Upper lobe of right lung (tissue), 1 donor: Measurements from ENCODE around the gene CDC20B. TPM values are rescaled to one million over a fixed set of nuclear protein-coding genes. Genes with fewer than 3 reads are reported as not detected.

Experiments used
- ATAC-seq: fragments of 200-7000 bp; cut with Tn5 transposase; one replicate; pipeline ENCODE4 v1.9.1; 2020; ENCODE audit warnings: mild to moderate bottlenecking, moderate library complexity
- DNase-seq: peaks from one replicate; pipeline ENCODE4 v3.0.0-alpha.2; 2020
- H3K27ac ChIP-seq: fragments of 200-600 bp; one replicate; pipeline ENCODE4 v1.8.0; 2022
- H3K27me3 ChIP-seq: fragments of 200-600 bp; one replicate; pipeline ENCODE4 v1.8.0; 2022; ENCODE audit warnings: mild to moderate bottlenecking
- H3K36me3 ChIP-seq: fragments of 200-600 bp; one replicate; pipeline ENCODE4 v1.8.0; 2022
- H3K4me1 ChIP-seq: fragments of 200-600 bp; one replicate; pipeline ENCODE4 v1.8.0; 2022
- H3K4me3 ChIP-seq: fragments of 200-600 bp; one replicate; pipeline ENCODE4 v1.8.0; 2022; ENCODE audit warnings: mild to moderate bottlenecking
- H3K9me3 ChIP-seq: fragments of 200-600 bp; one replicate; pipeline ENCODE4 v1.8.0; 2022
- intact Hi-C: fragments of 100-400 bp; cut with DNase I; formaldehyde crosslinking; loops from one replicate; pipeline ENCODE4 v1.11.0; 2022
- total RNA-seq: library from RNA; stranded (reverse); fragmentation: NEBNext Ultra II Directional; extraction: Animal tissue kit (Norgen Biotek cat#: 25700); gene quantifications from one replicate; pipeline ENCODE4 v1.2.1, GENCODE V29; 2021
- TF ChIP-seq, protein P1 (sequence below): fragments of 200-600 bp; IDR thresholded peaks from one replicate; pipeline ENCODE4 v1.8.0; 2022; ENCODE audit warnings: antibody characterized with exemption
- donor health status: DM: no; HTN: yes; CAD: no; lungs with severe emphysema.

CDC20B gene
- total RNA-seq, 1 donor from 2014 or later = not detected

DNA sequence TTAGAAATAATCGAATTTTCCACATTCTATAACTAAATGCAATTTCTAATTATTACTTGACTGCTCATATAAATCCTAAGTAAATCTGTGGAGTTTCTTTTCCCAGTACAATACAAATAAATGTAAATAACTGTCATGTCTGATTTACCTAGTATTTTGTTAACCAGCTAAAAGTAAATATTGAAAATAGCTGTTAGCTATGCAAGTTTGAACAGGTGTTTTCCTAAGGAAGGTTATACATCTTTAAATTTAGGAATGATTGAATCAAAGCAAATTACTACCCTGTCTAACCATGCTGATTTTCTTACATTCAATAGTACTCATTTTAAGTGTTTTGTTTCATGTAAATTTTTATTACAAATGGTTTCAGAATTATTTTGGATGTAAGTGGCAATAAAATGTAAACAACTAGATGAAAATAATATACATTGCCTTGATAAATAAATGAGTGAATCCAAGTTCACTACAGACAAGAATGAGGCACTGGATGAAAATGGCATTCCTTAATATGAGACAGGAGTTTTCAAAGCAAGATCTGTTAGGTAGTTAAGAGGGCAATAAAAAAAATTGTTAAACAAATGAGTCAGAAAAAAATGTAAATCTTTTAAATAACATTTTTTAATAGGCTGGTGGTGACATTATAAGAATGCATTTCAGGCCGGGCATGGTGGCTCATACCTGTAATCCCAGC lies 38.4 kb upstream of the CDC20B start:
- Histone ChIP-seq H3K27ac (no peak overlapping the region), H3K4me3 (no peak overlapping the region), H3K4me1 (no peaks in the 10 kb centered on the region), H3K9me3 (no peaks in the 10 kb centered on the region), H3K36me3 (no peaks in the 10 kb centered on the region), H3K27me3 (no peaks in the 10 kb centered on the region)
- intact Hi-C loops = no loop called here
- DNase-seq (no peak), ATAC-seq (no peak)
- TF ChIP-seq, protein P1, sequence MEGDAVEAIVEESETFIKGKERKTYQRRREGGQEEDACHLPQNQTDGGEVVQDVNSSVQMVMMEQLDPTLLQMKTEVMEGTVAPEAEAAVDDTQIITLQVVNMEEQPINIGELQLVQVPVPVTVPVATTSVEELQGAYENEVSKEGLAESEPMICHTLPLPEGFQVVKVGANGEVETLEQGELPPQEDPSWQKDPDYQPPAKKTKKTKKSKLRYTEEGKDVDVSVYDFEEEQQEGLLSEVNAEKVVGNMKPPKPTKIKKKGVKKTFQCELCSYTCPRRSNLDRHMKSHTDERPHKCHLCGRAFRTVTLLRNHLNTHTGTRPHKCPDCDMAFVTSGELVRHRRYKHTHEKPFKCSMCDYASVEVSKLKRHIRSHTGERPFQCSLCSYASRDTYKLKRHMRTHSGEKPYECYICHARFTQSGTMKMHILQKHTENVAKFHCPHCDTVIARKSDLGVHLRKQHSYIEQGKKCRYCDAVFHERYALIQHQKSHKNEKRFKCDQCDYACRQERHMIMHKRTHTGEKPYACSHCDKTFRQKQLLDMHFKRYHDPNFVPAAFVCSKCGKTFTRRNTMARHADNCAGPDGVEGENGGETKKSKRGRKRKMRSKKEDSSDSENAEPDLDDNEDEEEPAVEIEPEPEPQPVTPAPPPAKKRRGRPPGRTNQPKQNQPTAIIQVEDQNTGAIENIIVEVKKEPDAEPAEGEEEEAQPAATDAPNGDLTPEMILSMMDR = no peak

DNA sequence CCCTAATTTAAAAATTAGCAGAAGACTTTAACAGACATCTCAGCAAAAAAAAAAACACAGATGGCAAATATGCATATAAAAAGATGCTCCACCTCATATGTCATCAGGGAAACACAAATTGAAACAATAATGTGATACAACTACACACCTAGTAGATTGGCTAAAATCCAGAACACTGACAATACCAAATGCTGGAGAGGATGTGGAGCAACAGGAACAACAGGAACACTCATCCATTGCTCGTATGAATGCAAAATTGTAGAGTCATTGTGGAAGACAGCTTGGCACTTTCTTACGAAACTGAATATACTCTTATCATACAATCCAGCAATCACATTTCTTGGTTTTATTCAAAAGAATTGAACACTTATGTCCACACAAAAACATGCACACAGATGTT lies 32.0 kb upstream of the CDC20B start:
- no peaks in the 10 kb centered on the region for H3K9me3 ChIP-seq
- no peak for DNase-seq
- H3K27me3 ChIP-seq = peaks cover 10% of the 10 kb centered on the region
- intact Hi-C loops = no loop called here
- no peak for ATAC-seq
- no peak overlapping the region for H3K4me3 ChIP-seq
- no peak overlapping the region for H3K27ac ChIP-seq
- H3K4me1 ChIP-seq = no peaks in the 10 kb centered on the region
- TF ChIP-seq, protein P1 = no peak
- H3K36me3 ChIP-seq = no peaks in the 10 kb centered on the region

DNA sequence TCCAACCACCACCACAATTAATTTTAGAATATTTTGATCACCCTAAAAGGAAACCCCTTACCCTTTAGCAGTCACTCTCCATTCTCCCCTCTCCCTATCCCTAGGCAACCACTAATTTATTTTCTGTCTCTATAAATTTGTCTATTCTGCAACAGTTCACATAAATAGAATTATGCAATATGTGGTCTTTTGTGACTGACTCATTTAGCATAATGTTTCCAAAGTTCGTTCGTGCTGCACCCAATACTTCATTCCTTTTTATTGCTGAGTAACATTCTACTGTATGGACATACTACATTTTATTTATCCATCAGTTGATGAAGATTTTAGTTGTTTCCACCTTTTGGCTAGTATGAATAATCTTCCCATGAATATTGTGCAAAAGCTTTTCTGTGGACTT lies 18.2 kb upstream of the CDC20B start:
- Histone ChIP-seq H3K27ac (no peak overlapping the region), H3K4me1 (no peaks in the 10 kb centered on the region), H3K27me3 (peaks cover 84% of the 10 kb centered on the region), H3K36me3 (no peaks in the 10 kb centered on the region), H3K9me3 (no peaks in the 10 kb centered on the region), H3K4me3 (no peak overlapping the region)
- ATAC-seq (no peak), DNase-seq (no peak)
- TF ChIP-seq, protein P1 = no peak
- intact Hi-C loops = no loop called here

DNA sequence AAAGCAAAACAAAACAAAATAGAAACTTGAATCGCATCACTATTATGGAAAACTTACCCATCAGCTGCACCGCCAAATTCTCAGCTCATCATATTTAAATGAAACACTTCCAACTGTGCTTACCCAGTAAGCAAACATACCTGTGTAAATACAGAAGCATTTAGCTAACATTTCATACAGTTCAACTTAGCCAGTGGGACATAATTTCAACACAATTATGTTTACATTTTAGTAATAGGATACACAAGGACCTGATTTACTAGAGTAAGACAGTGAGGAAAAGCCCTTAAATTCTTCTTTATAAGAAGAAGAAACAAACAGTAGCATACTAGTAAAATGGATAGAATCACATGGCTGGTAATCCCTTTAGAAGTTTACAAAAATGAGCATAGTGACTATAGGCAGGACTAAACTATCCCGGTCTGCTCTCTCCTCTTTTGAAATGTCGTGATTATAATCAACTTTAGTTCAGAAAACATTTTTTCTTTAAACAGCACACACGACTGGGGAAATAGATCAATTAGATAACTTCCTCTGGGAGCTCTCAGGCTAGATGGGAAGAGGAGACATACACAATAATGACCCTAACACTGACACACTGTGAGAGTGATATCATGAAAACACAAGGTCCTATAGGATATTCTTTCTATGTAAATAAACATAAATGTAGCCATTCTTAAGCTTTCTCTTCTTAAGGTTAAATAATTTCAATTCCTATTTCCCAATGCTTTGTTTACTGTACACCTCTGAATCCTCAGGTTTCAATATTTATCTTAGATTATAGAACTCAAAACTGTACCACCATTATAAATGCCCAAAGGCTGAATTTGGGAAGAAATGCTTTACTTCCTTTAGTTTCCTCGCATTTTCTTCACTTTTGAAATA lies 15.9 kb upstream of the CDC20B start:
- no peak overlapping the region for H3K27ac ChIP-seq
- H3K27me3 ChIP-seq = peaks cover 86% of the 10 kb centered on the region
- H3K36me3 ChIP-seq = no peaks in the 10 kb centered on the region
- DNase-seq (no peak), ATAC-seq (no peak)
- TF ChIP-seq, protein P1 = no peak
- no peaks in the 10 kb centered on the region for H3K4me1 ChIP-seq
- H3K4me3 ChIP-seq = no peak overlapping the region
- intact Hi-C loops = no loop called here
- H3K9me3 ChIP-seq = no peaks in the 10 kb centered on the region

DNA sequence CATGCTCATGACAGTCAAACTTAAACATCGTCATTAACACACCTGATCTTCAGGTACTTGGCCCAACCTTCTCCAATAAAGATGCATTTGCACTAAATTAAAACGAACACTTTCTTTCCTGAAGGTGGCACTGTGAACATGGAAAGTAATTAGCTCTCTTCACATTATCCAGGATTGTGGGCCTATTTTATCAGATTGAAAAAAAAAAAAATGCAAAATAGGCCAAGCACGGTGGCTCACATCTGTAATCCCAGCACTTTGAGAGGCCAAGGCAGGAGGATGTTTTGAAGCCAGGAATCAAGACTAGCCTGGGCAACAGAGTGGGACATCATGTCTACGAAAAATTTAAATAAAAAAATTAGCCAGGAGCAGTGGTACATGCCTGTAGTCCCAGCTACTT lies 14.4 kb upstream of the CDC20B start:
- no peaks in the 10 kb centered on the region for H3K36me3 ChIP-seq
- intact Hi-C loops = no loop called here
- H3K27me3 ChIP-seq = peaks cover 87% of the 10 kb centered on the region
- TF ChIP-seq, protein P1 = peak; percentile 11
- H3K4me3 ChIP-seq = no peak overlapping the region
- H3K27ac ChIP-seq = no peak overlapping the region
- ATAC-seq (no peak), DNase-seq (no peak)
- no peaks in the 10 kb centered on the region for H3K9me3 ChIP-seq
- H3K4me1 ChIP-seq = no peaks in the 10 kb centered on the region
